ENCODE measurements around the gene SDK1.

SDK1 gene

DNA sequence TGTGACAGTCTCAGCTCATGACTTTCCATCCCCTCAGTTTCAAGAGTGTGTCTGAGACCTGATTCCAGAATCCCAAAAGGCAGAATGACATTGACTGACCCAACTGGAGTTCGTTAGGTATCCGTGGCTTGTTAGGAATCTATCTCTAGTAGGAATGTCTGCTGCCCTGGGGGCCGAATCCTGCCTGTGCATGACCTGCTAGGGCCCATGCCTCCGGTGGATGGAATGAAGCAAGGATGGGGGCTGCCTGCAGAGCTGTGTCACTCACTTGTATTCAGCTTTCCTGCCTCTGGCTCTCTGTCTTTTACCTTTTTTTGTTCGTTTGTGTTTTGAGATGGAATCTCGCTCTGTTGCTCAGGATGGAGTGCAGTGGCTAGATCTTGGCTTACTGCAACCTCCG, 129.5 kb downstream of the SDK1 start:
- no peaks in the 10 kb centered on the region for H3K4me1 Mint-ChIP-seq (ENCODE audit: low read depth)
- intact Hi-C loops (cut with micrococcal nuclease): no loop called here
- no peaks in the 10 kb centered on the region for H3K36me3 Mint-ChIP-seq (ENCODE audit: low read depth)
- no peak overlapping the region for H3K4me3 Mint-ChIP-seq
- H3K9me3 Mint-ChIP-seq: no peaks in the 10 kb centered on the region
- peaks cover 4% of the 10 kb centered on the region for H3K27me3 Mint-ChIP-seq
- no peak overlapping the region for H3K27ac Mint-ChIP-seq

DNA sequence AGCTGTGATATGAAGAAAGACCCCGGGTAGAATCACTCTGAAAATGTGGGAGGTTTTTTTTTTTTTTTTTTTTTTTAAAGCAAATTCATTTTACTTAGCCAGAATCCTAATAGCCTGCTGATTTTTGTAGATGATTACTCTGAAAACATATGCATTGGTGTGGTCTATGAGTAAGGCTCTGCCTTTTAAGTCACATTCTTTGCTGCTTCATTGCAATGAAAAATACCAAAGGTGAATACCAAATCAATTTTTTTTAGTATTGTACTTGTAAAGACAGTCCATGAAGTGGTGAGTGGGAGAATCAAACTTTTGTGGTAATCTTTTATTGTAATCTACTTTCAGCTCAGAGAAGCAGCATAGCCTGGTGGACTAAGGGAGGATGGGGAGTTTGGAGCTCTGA, 130.3 kb downstream of the SDK1 start:
- H3K36me3 Mint-ChIP-seq (ENCODE audit: low read depth): no peaks in the 10 kb centered on the region
- intact Hi-C loops (cut with micrococcal nuclease): no loop called here
- H3K27me3 Mint-ChIP-seq: no peaks in the 10 kb centered on the region
- no peak overlapping the region for H3K4me3 Mint-ChIP-seq
- H3K9me3 Mint-ChIP-seq: no peaks in the 10 kb centered on the region
- no peak overlapping the region for H3K27ac Mint-ChIP-seq
- no peaks in the 10 kb centered on the region for H3K4me1 Mint-ChIP-seq (ENCODE audit: low read depth)

DNA sequence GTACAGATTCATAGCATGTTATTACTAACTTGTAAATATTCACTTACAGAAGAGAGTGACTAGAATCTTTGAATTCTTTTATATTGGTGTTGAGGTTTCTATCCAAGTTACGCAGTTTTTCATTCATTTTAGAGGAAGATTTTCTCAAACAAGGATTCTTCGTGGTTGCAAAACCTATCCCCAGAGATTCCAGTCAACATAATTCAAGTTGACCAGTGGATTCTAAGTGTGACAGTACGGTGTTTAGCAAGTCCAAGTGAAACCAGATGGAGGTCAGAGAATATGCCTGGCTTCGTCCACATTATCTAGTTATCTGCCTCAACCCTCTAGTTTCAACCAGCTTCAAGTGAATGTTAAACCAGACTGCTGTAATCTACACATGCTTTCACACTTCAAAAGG, 131.9 kb downstream of the SDK1 start:
- intact Hi-C loops (cut with micrococcal nuclease): no loop called here
- no peak overlapping the region for H3K27ac Mint-ChIP-seq

DNA sequence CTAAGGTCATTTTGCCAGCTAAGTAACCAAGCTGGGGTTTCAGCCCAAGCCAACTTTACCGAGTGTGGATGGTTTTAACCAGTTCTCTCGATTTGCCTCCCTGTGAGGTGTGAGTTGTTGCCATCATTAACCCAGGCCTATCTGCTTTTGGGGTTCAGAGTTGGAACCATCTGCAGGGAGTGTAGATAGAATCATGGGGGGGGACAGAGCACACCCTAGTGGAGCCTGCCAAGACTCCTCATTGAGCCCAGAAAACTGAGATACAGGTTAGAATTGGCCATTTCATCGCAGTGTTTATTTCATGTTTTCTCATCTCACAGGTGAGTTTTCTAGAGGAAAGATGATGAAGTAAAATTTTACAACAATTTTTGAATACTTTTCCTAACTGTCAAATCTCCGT, 133.6 kb downstream of the SDK1 start:
- Mint-ChIP-seq H3K36me3 (ENCODE audit: low read depth) (no peaks in the 10 kb centered on the region), H3K27me3 (no peaks in the 10 kb centered on the region), H3K9me3 (no peaks in the 10 kb centered on the region), H3K4me1 (ENCODE audit: low read depth) (no peaks in the 10 kb centered on the region), H3K4me3 (no peak overlapping the region), H3K27ac (no peak overlapping the region)
- intact Hi-C loops (cut with micrococcal nuclease): no loop called here

More for the DNA sequence above, 131.9 kb downstream of the SDK1 start:
- no peaks in the 10 kb centered on the region for H3K27me3 Mint-ChIP-seq
- H3K4me1 Mint-ChIP-seq (ENCODE audit: low read depth): no peaks in the 10 kb centered on the region
- no peaks in the 10 kb centered on the region for H3K9me3 Mint-ChIP-seq
- H3K4me3 Mint-ChIP-seq: no peak overlapping the region
- H3K36me3 Mint-ChIP-seq (ENCODE audit: low read depth): no peaks in the 10 kb centered on the region

DNA sequence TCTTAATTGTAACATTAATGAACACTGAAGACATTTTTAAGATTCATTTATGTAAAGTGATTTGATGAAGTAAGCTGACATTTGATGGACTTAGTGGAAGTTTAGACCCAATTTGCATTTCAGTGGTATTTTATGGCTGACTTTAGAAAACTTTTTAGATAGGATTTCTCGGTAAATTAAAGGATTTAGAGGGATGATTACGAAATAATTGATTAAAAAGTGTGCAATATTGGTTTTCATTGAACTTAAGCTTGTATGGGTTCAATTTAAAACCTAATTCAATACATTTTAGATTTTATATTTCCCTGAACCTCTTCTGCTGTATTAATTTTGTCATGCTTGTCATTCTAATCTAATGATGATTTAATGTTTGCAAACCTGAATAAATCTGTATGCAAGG, 135.1 kb downstream of the SDK1 start:
- intact Hi-C loops (cut with micrococcal nuclease): no loop called here
- no peak overlapping the region for H3K27ac Mint-ChIP-seq
- no peak overlapping the region for H3K4me3 Mint-ChIP-seq
- no peaks in the 10 kb centered on the region for H3K4me1 Mint-ChIP-seq (ENCODE audit: low read depth)
- no peaks in the 10 kb centered on the region for H3K36me3 Mint-ChIP-seq (ENCODE audit: low read depth)
- H3K9me3 Mint-ChIP-seq: no peaks in the 10 kb centered on the region
- H3K27me3 Mint-ChIP-seq: no peaks in the 10 kb centered on the region

DNA sequence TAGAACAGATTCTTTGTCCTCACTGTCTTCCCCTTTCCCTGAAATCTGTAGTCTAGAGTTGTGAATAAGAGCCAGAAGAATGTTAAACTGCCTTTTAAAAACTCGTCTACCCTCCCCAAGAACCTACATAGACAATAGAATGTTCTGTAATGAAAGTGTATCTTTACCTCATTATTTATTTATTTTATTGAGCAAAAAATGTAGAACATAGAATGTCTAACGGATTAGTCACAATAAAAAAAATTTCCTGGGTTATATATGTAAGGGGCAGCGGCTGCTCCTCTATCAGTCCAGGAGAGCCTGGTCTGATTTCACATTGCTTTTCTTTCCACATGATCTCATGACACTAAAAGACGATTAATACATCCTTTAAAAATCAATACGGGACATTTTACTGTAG, 135.7 kb downstream of the SDK1 start:
- Mint-ChIP-seq H3K4me1 (ENCODE audit: low read depth) (no peaks in the 10 kb centered on the region), H3K27me3 (no peaks in the 10 kb centered on the region), H3K4me3 (no peak overlapping the region), H3K27ac (no peak overlapping the region), H3K36me3 (ENCODE audit: low read depth) (no peaks in the 10 kb centered on the region), H3K9me3 (no peaks in the 10 kb centered on the region)
- intact Hi-C loops (cut with micrococcal nuclease): no loop called here

DNA sequence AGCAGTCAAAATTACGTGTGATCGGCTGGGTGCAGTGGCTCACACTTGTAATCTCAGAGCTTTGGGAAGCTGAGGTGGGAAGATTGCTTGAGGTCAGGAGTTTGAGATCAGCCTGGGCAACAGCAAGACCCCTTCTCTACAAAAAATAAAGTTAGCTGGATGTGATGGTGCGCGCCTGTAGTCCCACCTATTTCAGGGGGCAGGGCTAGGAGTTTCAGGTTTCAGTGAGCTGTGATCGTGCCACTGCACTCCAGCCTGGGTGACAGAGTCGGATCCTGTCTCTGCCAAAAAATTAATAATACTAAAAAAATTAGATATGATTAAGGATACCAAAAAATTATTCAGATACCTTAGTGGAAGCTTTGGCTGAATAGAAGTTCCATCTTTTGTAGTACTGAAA, 136.4 kb downstream of the SDK1 start:
- Mint-ChIP-seq H3K27me3 (no peaks in the 10 kb centered on the region), H3K27ac (no peak overlapping the region)

DNA sequence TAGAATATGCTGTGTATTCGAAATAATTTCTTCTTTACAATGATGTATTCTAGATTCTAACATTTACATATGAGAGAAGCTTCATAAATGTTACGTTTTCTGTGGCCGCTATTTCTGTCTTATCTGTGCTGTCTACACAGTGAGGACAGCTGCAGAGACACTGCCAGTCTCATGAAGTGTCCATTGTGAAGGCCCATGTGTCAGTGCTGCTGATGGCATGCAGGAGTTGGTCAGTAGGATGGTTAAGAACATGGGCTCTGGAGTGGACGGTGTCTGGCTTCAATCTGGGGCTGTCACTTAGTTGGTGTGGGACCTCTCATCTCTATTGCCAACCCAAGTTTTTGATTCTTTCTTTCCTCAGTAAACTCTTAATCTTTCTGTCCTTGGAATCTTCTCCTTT, 137.3 kb downstream of the SDK1 start:
- Mint-ChIP-seq H3K27me3 (no peaks in the 10 kb centered on the region), H3K36me3 (ENCODE audit: low read depth) (no peaks in the 10 kb centered on the region), H3K4me3 (no peak overlapping the region), H3K9me3 (no peaks in the 10 kb centered on the region), H3K27ac (no peak overlapping the region), H3K4me1 (ENCODE audit: low read depth) (no peaks in the 10 kb centered on the region)
- intact Hi-C loops (cut with micrococcal nuclease): no loop called here

More for the DNA sequence above, 136.4 kb downstream of the SDK1 start:
- no peaks in the 10 kb centered on the region for H3K36me3 Mint-ChIP-seq (ENCODE audit: low read depth)
- no peaks in the 10 kb centered on the region for H3K9me3 Mint-ChIP-seq
- intact Hi-C loops (cut with micrococcal nuclease): no loop called here
- no peak overlapping the region for H3K4me3 Mint-ChIP-seq
- H3K4me1 Mint-ChIP-seq (ENCODE audit: low read depth): no peaks in the 10 kb centered on the region

DNA sequence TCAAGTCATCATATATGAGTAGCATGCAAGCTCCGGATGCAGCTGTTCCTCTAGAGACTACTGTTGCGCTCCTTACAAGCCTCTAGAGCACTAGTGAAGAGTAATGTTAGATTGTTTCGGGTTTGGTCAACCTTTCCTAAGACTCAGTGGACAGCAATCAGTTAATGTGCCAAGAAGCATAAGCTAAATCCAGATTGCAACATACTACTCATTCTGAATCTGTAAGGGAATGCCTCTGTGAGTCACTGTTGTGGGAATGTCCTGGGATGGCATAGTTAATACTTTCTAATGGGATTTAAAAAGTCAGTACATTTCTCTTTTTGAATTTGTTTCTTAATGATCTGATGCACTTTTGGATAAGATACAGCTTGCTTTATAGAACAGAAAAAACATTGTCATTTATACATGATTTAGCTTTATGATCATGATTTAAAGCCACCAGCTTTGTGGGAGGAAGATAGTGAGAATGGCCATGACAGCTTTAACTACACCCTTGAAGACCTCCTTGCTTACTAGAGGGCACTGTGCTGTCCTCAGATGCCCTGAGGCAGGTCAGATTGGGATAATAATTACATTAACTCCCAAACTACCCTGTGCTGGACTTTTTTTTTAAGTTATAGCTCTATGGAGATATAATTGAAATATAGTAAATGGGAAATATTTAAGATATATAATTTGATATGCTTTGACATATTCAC, 138.4 kb downstream of the SDK1 start:
- H3K4me1 Mint-ChIP-seq (ENCODE audit: low read depth): no peaks in the 10 kb centered on the region
- intact Hi-C loops (cut with micrococcal nuclease): no loop called here
- no peaks in the 10 kb centered on the region for H3K27me3 Mint-ChIP-seq

DNA sequence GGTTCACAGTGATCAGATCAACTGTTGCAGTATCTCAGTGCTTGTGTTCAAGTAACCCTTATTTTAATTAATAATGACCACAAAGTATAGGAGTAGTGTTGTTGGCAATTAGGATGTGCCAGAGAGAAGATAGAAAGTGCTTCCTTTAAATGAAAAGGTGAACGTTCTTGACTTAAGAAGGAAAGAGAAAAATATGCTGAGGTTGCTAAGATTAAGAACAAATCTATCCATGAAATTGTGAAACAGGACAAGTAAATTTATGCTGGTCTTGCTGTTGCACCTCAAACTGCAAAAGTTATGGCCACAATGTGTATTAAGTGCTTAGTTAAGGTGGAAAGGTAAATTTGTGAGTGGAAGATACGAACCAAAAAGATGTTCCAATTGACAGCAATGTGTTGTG, 139.5 kb downstream of the SDK1 start:
- H3K4me3 Mint-ChIP-seq: no peak overlapping the region
- H3K36me3 Mint-ChIP-seq (ENCODE audit: low read depth): no peaks in the 10 kb centered on the region
- intact Hi-C loops (cut with micrococcal nuclease): no loop called here
- H3K4me1 Mint-ChIP-seq (ENCODE audit: low read depth): no peaks in the 10 kb centered on the region
- H3K9me3 Mint-ChIP-seq: peaks cover 2% of the 10 kb centered on the region
- no peaks in the 10 kb centered on the region for H3K27me3 Mint-ChIP-seq
- H3K27ac Mint-ChIP-seq: no peak overlapping the region

More for the DNA sequence above, 138.4 kb downstream of the SDK1 start:
- H3K4me3 Mint-ChIP-seq: no peak overlapping the region
- no peaks in the 10 kb centered on the region for H3K9me3 Mint-ChIP-seq
- no peak overlapping the region for H3K27ac Mint-ChIP-seq
- H3K36me3 Mint-ChIP-seq (ENCODE audit: low read depth): no peaks in the 10 kb centered on the region

DNA sequence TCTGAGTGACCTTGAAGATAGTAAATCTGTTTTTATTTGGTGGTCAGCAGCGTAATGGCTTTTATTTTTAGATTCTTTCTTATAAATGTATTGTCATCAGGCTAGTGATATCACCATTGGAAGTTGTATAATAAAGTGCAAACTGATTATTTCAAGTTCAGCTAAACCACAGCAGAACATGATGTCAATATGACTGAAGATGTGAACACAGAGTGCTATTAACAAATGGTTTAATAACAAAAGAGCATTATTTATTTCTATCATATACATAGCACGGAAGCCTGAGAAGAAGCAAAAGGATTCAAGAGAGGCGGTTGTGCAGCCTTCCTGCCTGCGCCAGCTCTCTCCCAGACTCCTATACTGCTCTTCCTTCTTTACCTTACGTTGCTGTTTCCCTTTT, 142.7 kb downstream of the SDK1 start:
- peaks cover 2% of the 10 kb centered on the region for H3K27me3 Mint-ChIP-seq
- no peak overlapping the region for H3K4me3 Mint-ChIP-seq
- intact Hi-C loops (cut with micrococcal nuclease): no loop called here
- H3K9me3 Mint-ChIP-seq: peaks cover 9% of the 10 kb centered on the region
- H3K36me3 Mint-ChIP-seq (ENCODE audit: low read depth): no peaks in the 10 kb centered on the region
- no peak overlapping the region for H3K27ac Mint-ChIP-seq
- H3K4me1 Mint-ChIP-seq (ENCODE audit: low read depth): no peaks in the 10 kb centered on the region

DNA sequence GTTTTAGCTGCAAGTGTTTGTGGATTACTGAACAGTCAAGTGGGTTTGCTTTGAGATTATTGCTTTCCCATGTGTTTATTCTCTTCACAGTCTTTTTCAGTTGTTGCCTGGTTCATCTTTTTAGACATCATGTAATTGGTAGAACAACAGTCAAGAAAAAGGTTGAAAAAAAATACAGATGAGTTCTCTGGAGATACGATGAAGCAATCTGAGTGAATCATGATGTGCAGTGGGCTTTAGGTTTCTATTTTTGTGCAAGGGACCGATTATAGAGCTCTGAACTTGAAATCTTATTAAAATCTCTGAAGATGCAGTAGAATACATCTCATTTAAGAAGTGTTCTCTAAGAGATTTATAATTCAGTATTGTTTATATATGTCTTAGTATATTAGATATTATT, 145.7 kb downstream of the SDK1 start:
- Mint-ChIP-seq H3K27me3 (peaks cover 4% of the 10 kb centered on the region), H3K4me1 (ENCODE audit: low read depth) (no peaks in the 10 kb centered on the region), H3K27ac (no peak overlapping the region), H3K4me3 (no peak overlapping the region), H3K9me3 (peaks cover 9% of the 10 kb centered on the region), H3K36me3 (ENCODE audit: low read depth) (no peaks in the 10 kb centered on the region)
- intact Hi-C loops (cut with micrococcal nuclease): no loop called here

DNA sequence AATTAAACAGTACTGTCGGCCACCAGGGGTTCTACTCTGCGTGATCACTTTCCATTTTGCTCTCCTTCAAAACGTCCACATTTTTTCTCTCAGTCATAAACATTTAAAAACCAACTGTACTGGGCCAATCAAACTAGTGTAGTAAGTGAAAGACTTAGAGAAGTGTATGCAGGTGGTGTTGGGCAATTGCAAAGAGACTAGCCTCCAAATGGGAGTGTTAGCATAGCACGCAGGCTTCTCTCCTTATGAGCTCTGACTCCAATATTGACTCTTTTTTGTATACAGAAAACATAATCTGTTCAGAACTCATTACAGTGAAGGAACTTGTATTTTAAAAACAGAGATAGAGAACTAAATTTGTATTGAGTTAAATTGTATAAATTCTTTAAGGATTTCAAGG, 150.6 kb downstream of the SDK1 start:
- intact Hi-C loops (cut with micrococcal nuclease): no loop called here

DNA sequence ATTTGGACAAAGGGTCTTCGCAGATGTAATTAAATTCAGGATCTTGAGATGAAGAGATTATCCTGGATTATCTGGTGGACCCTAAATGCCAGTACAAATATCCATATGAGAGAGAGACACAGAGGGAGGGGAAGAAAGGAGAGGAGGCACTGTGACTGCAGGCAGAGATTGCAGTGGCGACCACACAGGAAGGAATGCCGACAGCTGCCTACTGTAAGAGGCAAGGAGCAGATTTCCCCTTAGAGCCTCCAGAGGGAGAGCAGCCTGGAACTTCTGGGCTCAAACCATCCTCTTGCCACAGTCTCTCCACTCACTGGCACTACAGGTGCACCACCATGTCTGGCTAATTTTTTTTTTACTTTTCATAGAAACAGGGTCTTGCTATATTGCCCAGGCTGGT, 152.3 kb downstream of the SDK1 start:
- no peak overlapping the region for H3K27ac Mint-ChIP-seq

More for the DNA sequence above, 150.6 kb downstream of the SDK1 start:
- Mint-ChIP-seq H3K36me3 (ENCODE audit: low read depth) (no peaks in the 10 kb centered on the region), H3K4me3 (no peak overlapping the region), H3K9me3 (no peaks in the 10 kb centered on the region), H3K27me3 (peaks cover 2% of the 10 kb centered on the region), H3K27ac (no peak overlapping the region), H3K4me1 (ENCODE audit: low read depth) (no peaks in the 10 kb centered on the region)

More for the DNA sequence above, 152.3 kb downstream of the SDK1 start:
- intact Hi-C loops (cut with micrococcal nuclease): no loop called here
- Mint-ChIP-seq H3K4me1 (ENCODE audit: low read depth) (no peaks in the 10 kb centered on the region), H3K27me3 (peaks cover 2% of the 10 kb centered on the region), H3K36me3 (ENCODE audit: low read depth) (no peaks in the 10 kb centered on the region), H3K9me3 (no peaks in the 10 kb centered on the region), H3K4me3 (no peak overlapping the region)
